GM21825 (cell line): ENCODE results near the gene ROR1.
"Not testable (repeated sequence)": the region's sequence is repeated elsewhere in the genome, so short reads cannot be mapped to it uniquely, and the experiment has no call there.

Experiments
- ATAC-seq: cut with Tn5 transposase; IDR thresholded peaks from one replicate; pipeline ENCODE4 v1.9.1; 2021; ENCODE audit warnings: mild to moderate bottlenecking, moderate library complexity; ENCODE audit not compliant: unreplicated experiment

Gene ROR1

GRCh38 chr1:63792152-63792551, 18.3 kb downstream of the ROR1 start:
- ATAC-seq: no peak

- ATAC-seq: no peak
These were observed 20.0 kb downstream of the ROR1 start for GRCh38 chr1:63793741-63794240.

GRCh38 chr1:63794354-63794753, 20.5 kb downstream of the ROR1 start:
- ATAC-seq: no peak

GRCh38 chr1:63794939-63795378, 21.1 kb downstream of the ROR1 start:
- ATAC-seq: no peak

- no peak for ATAC-seq
These were observed 21.6 kb downstream of the ROR1 start for GRCh38 chr1:63795455-63795854.

- ATAC-seq: no peak
These were observed 23.4 kb downstream of the ROR1 start for GRCh38 chr1:63797056-63797726.

- no peak for ATAC-seq
These were observed 24.5 kb downstream of the ROR1 start for GRCh38 chr1:63798284-63798683.

GRCh38 chr1:63799307-63799706, 25.5 kb downstream of the ROR1 start:
- no peak for ATAC-seq

GRCh38 chr1:63799820-63800219, 26.0 kb downstream of the ROR1 start:
- ATAC-seq: no peak

- ATAC-seq: no peak
These were observed 28.3 kb downstream of the ROR1 start for GRCh38 chr1:63802109-63802508.

- no peak for ATAC-seq
These were observed 31.1 kb downstream of the ROR1 start for GRCh38 chr1:63804829-63805484.

GRCh38 chr1:63807046-63807445, 33.2 kb downstream of the ROR1 start:
- no peak for ATAC-seq

GRCh38 chr1:63810936-63811469, 37.2 kb downstream of the ROR1 start:
- ATAC-seq: no peak

GRCh38 chr1:63812071-63812700, 38.4 kb downstream of the ROR1 start:
- no peak for ATAC-seq

- ATAC-seq: peak; percentile 60
These were observed 40.0 kb downstream of the ROR1 start for GRCh38 chr1:63813829-63814277.

- not testable (repeated sequence) for ATAC-seq
These were observed 42.5 kb downstream of the ROR1 start for GRCh38 chr1:63816217-63816815.

GRCh38 chr1:63817152-63817667, 43.4 kb downstream of the ROR1 start:
- no peak for ATAC-seq

GRCh38 chr1:63817700-63818099, 43.9 kb downstream of the ROR1 start:
- no peak for ATAC-seq

GRCh38 chr1:63818567-63819325, 44.9 kb downstream of the ROR1 start:
- ATAC-seq: no peak

GRCh38 chr1:63819795-63820194, 46.0 kb downstream of the ROR1 start:
- ATAC-seq: no peak
